A673 (cell line): ENCODE data around the gene EFS.

Experiments
- CTCF ChIP-seq: fragments of 300-800, 200-600 bp; sonication (generic); conservative IDR thresholded peaks from 2 replicates; pipeline ENCODE4 v1.5.1; 2017; ENCODE audit warnings: low read depth, mild to moderate bottlenecking, antibody characterized with exemption, low read length, moderate library complexity, mixed read lengths
- EZH2 ChIP-seq: fragments of 200-600 bp; sonication (generic); IDR thresholded peaks from 2 replicates; pipeline ENCODE4 v1.6.1; 2017; ENCODE audit warnings: borderline replicate concordance, low read depth, mild to moderate bottlenecking, mixed read lengths, antibody characterized with exemption, low read length; ENCODE audit not compliant: poor library complexity, severe bottlenecking

GRCh38 chr14:23413681-23414080 is 48.7 kb upstream of the EFS start:
- TF ChIP-seq CTCF: no peak
- no peak for TF ChIP-seq EZH2
